PFSK-1 (cell line): ENCODE measurements around the gene FAM151A.

Experiments used
- FOXP2 ChIP-seq: optimal IDR thresholded peaks from 2 replicates; pipeline ENCODE3; 2011; ENCODE audit warnings: borderline replicate concordance, control low read depth, inconsistent platforms; ENCODE audit not compliant: insufficient read depth; ENCODE audit errors: extremely low read length, extremely low read depth
- POLR2AphosphoS5 ChIP-seq: IDR thresholded peaks from 2 replicates; pipeline ENCODE4 v1.6.1; 2012; ENCODE audit warnings: low read depth, mild to moderate bottlenecking, control low read depth, low read length, moderate library complexity
- TAF1 ChIP-seq: IDR thresholded peaks from 2 replicates; pipeline ENCODE4 v1.6.1; 2012; ENCODE audit warnings: low read length, control low read depth, borderline replicate concordance; ENCODE audit not compliant: insufficient read depth
- TF ChIP-seq, protein P1 (sequence below), 2 experiments: IDR thresholded peaks; 2 replicates each; pipeline versions ENCODE4 v1.6.1 to v1.8.0; 2011 to 2012; ENCODE audit warnings: low read depth in 2 of 2, low read length in 2 of 2, control low read depth in 1 of 2, inconsistent platforms in 1 of 2, mild to moderate bottlenecking in 1 of 2, moderate library complexity in 1 of 2; ENCODE audit not compliant: insufficient read depth in 1 of 2

DNA sequence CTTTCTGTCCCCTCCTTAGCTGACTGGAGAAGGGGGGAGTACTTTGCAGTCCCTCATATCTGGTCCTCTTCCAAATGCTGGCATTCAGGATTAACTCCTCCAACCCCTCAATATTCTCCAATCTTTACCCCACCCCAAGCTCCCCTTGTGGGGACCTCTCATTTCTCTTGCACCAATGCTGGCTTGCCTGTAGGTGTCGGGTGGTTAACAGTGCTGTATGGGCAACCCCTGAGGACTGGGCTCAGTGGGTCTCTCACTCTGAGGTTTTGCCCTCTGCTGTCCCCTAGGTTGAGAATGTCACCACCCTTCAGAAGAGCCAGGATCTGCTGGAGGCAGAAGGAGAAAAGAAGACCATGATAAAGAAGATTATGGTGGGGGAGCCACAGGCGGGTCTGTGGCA is 45.2 kb upstream of the FAM151A start:
- TF ChIP-seq POLR2AphosphoS5 (no peak), FOXP2 (no peak), TAF1 (no peak)
- TF ChIP-seq, protein P1, sequence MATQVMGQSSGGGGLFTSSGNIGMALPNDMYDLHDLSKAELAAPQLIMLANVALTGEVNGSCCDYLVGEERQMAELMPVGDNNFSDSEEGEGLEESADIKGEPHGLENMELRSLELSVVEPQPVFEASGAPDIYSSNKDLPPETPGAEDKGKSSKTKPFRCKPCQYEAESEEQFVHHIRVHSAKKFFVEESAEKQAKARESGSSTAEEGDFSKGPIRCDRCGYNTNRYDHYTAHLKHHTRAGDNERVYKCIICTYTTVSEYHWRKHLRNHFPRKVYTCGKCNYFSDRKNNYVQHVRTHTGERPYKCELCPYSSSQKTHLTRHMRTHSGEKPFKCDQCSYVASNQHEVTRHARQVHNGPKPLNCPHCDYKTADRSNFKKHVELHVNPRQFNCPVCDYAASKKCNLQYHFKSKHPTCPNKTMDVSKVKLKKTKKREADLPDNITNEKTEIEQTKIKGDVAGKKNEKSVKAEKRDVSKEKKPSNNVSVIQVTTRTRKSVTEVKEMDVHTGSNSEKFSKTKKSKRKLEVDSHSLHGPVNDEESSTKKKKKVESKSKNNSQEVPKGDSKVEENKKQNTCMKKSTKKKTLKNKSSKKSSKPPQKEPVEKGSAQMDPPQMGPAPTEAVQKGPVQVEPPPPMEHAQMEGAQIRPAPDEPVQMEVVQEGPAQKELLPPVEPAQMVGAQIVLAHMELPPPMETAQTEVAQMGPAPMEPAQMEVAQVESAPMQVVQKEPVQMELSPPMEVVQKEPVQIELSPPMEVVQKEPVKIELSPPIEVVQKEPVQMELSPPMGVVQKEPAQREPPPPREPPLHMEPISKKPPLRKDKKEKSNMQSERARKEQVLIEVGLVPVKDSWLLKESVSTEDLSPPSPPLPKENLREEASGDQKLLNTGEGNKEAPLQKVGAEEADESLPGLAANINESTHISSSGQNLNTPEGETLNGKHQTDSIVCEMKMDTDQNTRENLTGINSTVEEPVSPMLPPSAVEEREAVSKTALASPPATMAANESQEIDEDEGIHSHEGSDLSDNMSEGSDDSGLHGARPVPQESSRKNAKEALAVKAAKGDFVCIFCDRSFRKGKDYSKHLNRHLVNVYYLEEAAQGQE (IDR thresholded peaks at IDR 0.05; ENCODE audit: insufficient read depth in 1 of 2, low read depth in 2 of 2, low read length in 2 of 2): no peak
